Thoracic aorta (tissue), 2 donors: ENCODE data around the gene TMEM42. TPM values are rescaled to one million over a fixed set of nuclear protein-coding genes. Genes with fewer than 3 reads are reported as not detected.

Experiments
- ATAC-seq: fragments of 150-250 bp; one replicate; pipeline ENCODE4 v1.8.0; 2017; ENCODE audit warnings: low read depth; ENCODE audit not compliant: insufficient number of reproducible peaks, low FRiP score
- DNase-seq: peaks from one replicate; pipeline ENCODE4 v3.0.0-alpha.2; 2020; ENCODE audit warnings: low spot score
- H3K27ac ChIP-seq, 2 donors: fragments of 200-600 bp; sonication (generic); 1 replicate in 1 of 2; 2 replicates in 1 of 2; pipeline ENCODE4 v1.5.1; 2016; ENCODE audit warnings: mild to moderate bottlenecking in 2 of 2, moderate library complexity in 2 of 2
- H3K27me3 ChIP-seq: fragments of 200-600 bp; sonication (generic); replicated peaks from 2 replicates; pipeline ENCODE4 v1.6.0; 2016; ENCODE audit warnings: mild to moderate bottlenecking; ENCODE audit not compliant: insufficient read depth
- H3K36me3 ChIP-seq: fragments of 200-600 bp; sonication (generic); one replicate; pipeline ENCODE4 v1.5.1; 2016
- H3K4me1 ChIP-seq, 2 donors: fragments of 200-600 bp; sonication (generic); 1 replicate in 1 of 2; 2 replicates in 1 of 2; pipeline versions ENCODE4 v1.5.1 to v1.6.0; 2016; ENCODE audit warnings: low read depth in 2 of 2, mild to moderate bottlenecking in 1 of 2; ENCODE audit not compliant: control insufficient read depth in 1 of 2
- H3K4me3 ChIP-seq: fragments of 200-600 bp; sonication (generic); 2 replicates; pipeline ENCODE4 v1.5.1; 2016; ENCODE audit warnings: mild to moderate bottlenecking
- H3K9me3 ChIP-seq: fragments of 200-600 bp; sonication (generic); 2 replicates; pipeline ENCODE4 v1.5.1; 2016
- CTCF ChIP-seq: fragments of 200-600 bp; sonication (generic); IDR thresholded peaks from one replicate; pipeline ENCODE4 v1.5.1; 2019; ENCODE audit warnings: antibody characterized with exemption
- total RNA-seq, 2 donors: library from RNA; depleted of rRNA; stranded (reverse); fragments of >200 nt; gene quantifications; one replicate each; pipeline versions ENCODE4 v1.1.0 to v1.2.3, GENCODE V29; 2016

TMEM42 gene
- total RNA-seq, 2 donors from 2014 or later, result 3.0 to 22.7 TPM

- no peak for TF ChIP-seq CTCF
- DNase-seq, result no peak
- Histone ChIP-seq H3K36me3 (no peaks in the 10 kb centered on the region), H3K4me1 (peaks cover 6 to 12% of the 10 kb centered on the region in 2 donors), H3K4me3 (peak overlapping the region; percentile 82), H3K27ac (peak overlapping the region; percentile 36 to 45), H3K27me3 (no peaks in the 10 kb centered on the region), H3K9me3 (no peaks in the 10 kb centered on the region)
- ATAC-seq, result peak; percentile 7
Measured at GRCh38 chr3:44862226-44862637, 520 bp downstream of the TMEM42 start.

- H3K27ac ChIP-seq, result no peak overlapping the region
- no peaks in the 10 kb centered on the region for H3K36me3 ChIP-seq
- peaks cover 6 to 12% of the 10 kb centered on the region in 2 donors for H3K4me1 ChIP-seq
- DNase-seq (no peak), ATAC-seq (no peak)
- no peaks in the 10 kb centered on the region for H3K27me3 ChIP-seq
- no peak overlapping the region for H3K4me3 ChIP-seq
- H3K9me3 ChIP-seq, result no peaks in the 10 kb centered on the region
- no peak for TF ChIP-seq CTCF
Measured at GRCh38 chr3:44865272-44866035, 3.7 kb downstream of the TMEM42 start.

- H3K9me3 ChIP-seq, result no peaks in the 10 kb centered on the region
- H3K4me1 ChIP-seq, result peaks cover 3% of the 10 kb centered on the region in 2 donors
- no peaks in the 10 kb centered on the region for H3K36me3 ChIP-seq
- H3K27ac ChIP-seq, result no peak overlapping the region
- no peaks in the 10 kb centered on the region for H3K27me3 ChIP-seq
- ATAC-seq, result no peak
- no peak for DNase-seq
- TF ChIP-seq CTCF, result no peak
- H3K4me3 ChIP-seq, result no peak overlapping the region
Measured at GRCh38 chr3:44867421-44868111, 5.9 kb downstream of the TMEM42 start.

- TF ChIP-seq CTCF, result no peak
- Histone ChIP-seq H3K27ac (no peak overlapping the region), H3K9me3 (no peaks in the 10 kb centered on the region), H3K4me1 (no peaks in the 10 kb centered on the region), H3K27me3 (no peaks in the 10 kb centered on the region), H3K4me3 (no peak overlapping the region), H3K36me3 (no peaks in the 10 kb centered on the region)
- ATAC-seq (no peak), DNase-seq (no peak)
Measured at GRCh38 chr3:44870375-44871061, 8.8 kb downstream of the TMEM42 start.

- no peaks in the 10 kb centered on the region for H3K27me3 ChIP-seq
- no peak for DNase-seq
- no peak within 1 kb of the TSS for H3K4me3 ChIP-seq
- H3K9me3 ChIP-seq, result no peaks in the 10 kb centered on the region
- H3K27ac ChIP-seq, result no peak within 1 kb of the TSS
- ATAC-seq, result no peak
- H3K4me1 ChIP-seq, result no peaks in the 10 kb centered on the region
- H3K36me3 ChIP-seq, result no peaks in the 10 kb centered on the region
- no peak for TF ChIP-seq CTCF
Measured at GRCh38 chr3:44874308-44874707, 12.6 kb downstream of the TMEM42 start, which contains the start of gene TGM4. TGM4 (plus strand) TSS chr3:44874608; CDS start chr3:44874679, 71 bp downstream.
